ENCODE results near the gene PCDHGA6. TPM values are rescaled to one million over a fixed set of nuclear protein-coding genes. Genes with fewer than 3 reads are reported as not detected.
"Not testable (repeated sequence)": the region's sequence is repeated elsewhere in the genome, so short reads cannot be mapped to it uniquely, and the experiment has no call there.

PCDHGA6 gene
- total RNA-seq, 1 donor from 2014 or later: 0.41 TPM

GRCh38 chr5:141403387-141403786 lies 29.7 kb downstream of the PCDHGA6 start:
- Mint-ChIP-seq H3K9me3 (ENCODE audit: unreplicated experiment) (peaks cover 20% of the 10 kb centered on the region), H3K27ac (ENCODE audit: unreplicated experiment) (no peak overlapping the region), H3K27me3 (ENCODE audit: low read depth, unreplicated experiment) (no peaks in the 10 kb centered on the region), H3K4me3 (ENCODE audit: unreplicated experiment) (no peak overlapping the region), H3K4me1 (ENCODE audit: low read depth, unreplicated experiment) (no peaks in the 10 kb centered on the region), H3K36me3 (ENCODE audit: low read depth, unreplicated experiment) (peaks cover 15% of the 10 kb centered on the region)
- Histone ChIP-seq H4K20me1 (ENCODE audit: insufficient read depth, low read length) (no peaks in the 10 kb centered on the region), H3K4me3 (ENCODE audit: insufficient read depth, low read depth, low read length) (no peak overlapping the region), H3K4me2 (ENCODE audit: low read length) (peak overlapping the region; percentile 75), H3K4me1 (ENCODE audit: insufficient read depth, low read length) (no peaks in the 10 kb centered on the region), H3K9ac (ENCODE audit: low read length) (no peak overlapping the region), H3K36me3 (ENCODE audit: insufficient read depth, low read length) (no peaks in the 10 kb centered on the region), H3K27ac (ENCODE audit: low read depth, low read length) (no peak overlapping the region), H3K79me2 (ENCODE audit: insufficient read depth, low read length) (peaks cover 9% of the 10 kb centered on the region), H3K27me3 (ENCODE audit: insufficient read depth, low read length) (no peaks in the 10 kb centered on the region), H3K9me3 (ENCODE audit: insufficient read depth, low read depth, low read length) (peaks cover 50% of the 10 kb centered on the region), H2AFZ (ENCODE audit: low read depth, low read length) (peak overlapping the region; percentile 13)
- FAIRE-seq (no peak), DNase-seq (ENCODE audit: low read depth) (no peak)
- no peak for TF ChIP-seq EZH2 (IDR thresholded peaks at IDR 0.05; ENCODE audit: insufficient read depth, low read length)
- no peak for TF ChIP-seq CTCF (IDR thresholded peaks at IDR 0.05; ENCODE audit: insufficient read depth, low read depth, low read length)

GRCh38 chr5:141407790-141408505 lies 34.3 kb downstream of the PCDHGA6 start, which contains the start of gene PCDHGB6:
PCDHGB6 (plus strand) TSS chr5:141408021; CDS start chr5:141408203, 182 bp downstream.
- H3K36me3 ChIP-seq (ENCODE audit: insufficient read depth, low read length); H3K27ac ChIP-seq (ENCODE audit: low read depth, low read length); DNase-seq (ENCODE audit: low read depth); H3K27me3 ChIP-seq (ENCODE audit: insufficient read depth, low read length); H3K27me3 Mint-ChIP-seq (ENCODE audit: low read depth, unreplicated experiment); H4K20me1 ChIP-seq (ENCODE audit: insufficient read depth, low read length); H3K79me2 ChIP-seq (ENCODE audit: insufficient read depth, low read length); H2AFZ ChIP-seq (ENCODE audit: low read depth, low read length); H3K4me1 Mint-ChIP-seq (ENCODE audit: low read depth, unreplicated experiment); FAIRE-seq; H3K4me1 ChIP-seq (ENCODE audit: insufficient read depth, low read length): not testable (repeated sequence)
- Mint-ChIP-seq H3K27ac (ENCODE audit: unreplicated experiment) (peak within 1 kb of the TSS; percentile 84), H3K4me3 (ENCODE audit: unreplicated experiment) (peak within 1 kb of the TSS; percentile 96), H3K36me3 (ENCODE audit: low read depth, unreplicated experiment) (peaks cover 12% of the 10 kb centered on the region), H3K9me3 (ENCODE audit: unreplicated experiment) (peaks cover 16% of the 10 kb centered on the region)
- H3K4me2 ChIP-seq (ENCODE audit: low read length): peak within 1 kb of the TSS; percentile 64
- peak; percentile 43 for TF ChIP-seq CTCF (IDR thresholded peaks at IDR 0.05; ENCODE audit: insufficient read depth, low read depth, low read length)
- H3K9ac ChIP-seq (ENCODE audit: low read length): peak within 1 kb of the TSS; percentile 23
- peaks cover 45% of the 10 kb centered on the region for H3K9me3 ChIP-seq (ENCODE audit: insufficient read depth, low read depth, low read length)
- H3K4me3 ChIP-seq (ENCODE audit: insufficient read depth, low read depth, low read length): peak within 1 kb of the TSS; percentile 31

Measured in astrocyte (in vitro differentiated cells and primary cell).